ENCODE measurements around the gene ARL8B. TPM values are rescaled to one million over a fixed set of nuclear protein-coding genes. Genes with fewer than 3 reads are reported as not detected.

Gene ARL8B
- total RNA-seq, 1 donor = 72.1 TPM

DNA sequence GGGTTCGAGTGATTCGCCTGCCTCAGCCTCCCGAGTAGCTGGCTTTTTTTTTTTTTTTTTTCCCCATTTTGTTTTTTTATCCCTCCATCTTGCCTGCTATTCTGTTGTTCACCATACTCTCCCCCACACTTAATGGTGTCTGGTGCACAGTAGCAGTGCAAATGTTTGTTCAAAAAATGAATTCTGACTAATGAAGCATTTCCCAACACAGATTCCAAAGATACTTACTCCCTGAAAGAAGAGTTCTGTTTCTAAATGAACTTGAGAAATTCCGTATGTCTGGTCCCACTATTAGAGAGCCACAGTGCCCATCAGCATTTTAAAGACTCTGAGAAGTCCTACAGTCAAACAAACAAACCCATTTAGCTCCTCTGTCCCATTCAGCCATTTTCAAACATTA is 74.9 kb downstream of the ARL8B start:
- DNase-seq (ENCODE audit: low read depth) = peak; percentile 89
- H3K4me3 ChIP-seq (ENCODE audit: low read depth, low read length) = no peak overlapping the region
- no peak for TF ChIP-seq CTCF (IDR thresholded peaks at IDR 0.05; ENCODE audit: insufficient read depth, low read depth, low read length)

- peak; percentile 92 for DNase-seq (ENCODE audit: low read depth)
- TF ChIP-seq CTCF (IDR thresholded peaks at IDR 0.05; ENCODE audit: insufficient read depth, low read depth, low read length) = no peak
- H3K4me3 ChIP-seq (ENCODE audit: low read depth, low read length) = no peak overlapping the region
These were observed 75.6 kb downstream of the ARL8B start for GRCh38 chr3:5197470-5198312.

DNA sequence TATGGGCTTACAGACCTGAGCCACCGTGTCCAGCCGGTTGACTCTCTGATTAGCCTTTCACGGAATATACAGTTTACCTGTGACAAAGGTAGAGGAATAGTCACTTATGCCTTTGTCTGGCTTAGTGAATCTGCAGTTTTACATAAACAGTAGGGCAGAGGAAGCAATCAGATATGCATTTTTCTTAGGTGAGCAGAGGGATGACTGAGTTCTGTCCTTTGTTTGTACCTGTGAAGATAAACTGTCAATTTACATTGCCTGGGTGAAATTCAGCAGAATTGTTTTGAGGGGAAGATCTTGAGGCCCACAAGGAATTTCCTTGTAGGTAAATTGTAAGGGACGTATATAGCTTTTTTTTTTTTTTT is 76.2 kb downstream of the ARL8B start:
- H3K4me3 ChIP-seq (ENCODE audit: low read depth, low read length) = no peak overlapping the region
- no peak for TF ChIP-seq CTCF (IDR thresholded peaks at IDR 0.05; ENCODE audit: insufficient read depth, low read depth, low read length)
- DNase-seq (ENCODE audit: low read depth) = no peak

DNA sequence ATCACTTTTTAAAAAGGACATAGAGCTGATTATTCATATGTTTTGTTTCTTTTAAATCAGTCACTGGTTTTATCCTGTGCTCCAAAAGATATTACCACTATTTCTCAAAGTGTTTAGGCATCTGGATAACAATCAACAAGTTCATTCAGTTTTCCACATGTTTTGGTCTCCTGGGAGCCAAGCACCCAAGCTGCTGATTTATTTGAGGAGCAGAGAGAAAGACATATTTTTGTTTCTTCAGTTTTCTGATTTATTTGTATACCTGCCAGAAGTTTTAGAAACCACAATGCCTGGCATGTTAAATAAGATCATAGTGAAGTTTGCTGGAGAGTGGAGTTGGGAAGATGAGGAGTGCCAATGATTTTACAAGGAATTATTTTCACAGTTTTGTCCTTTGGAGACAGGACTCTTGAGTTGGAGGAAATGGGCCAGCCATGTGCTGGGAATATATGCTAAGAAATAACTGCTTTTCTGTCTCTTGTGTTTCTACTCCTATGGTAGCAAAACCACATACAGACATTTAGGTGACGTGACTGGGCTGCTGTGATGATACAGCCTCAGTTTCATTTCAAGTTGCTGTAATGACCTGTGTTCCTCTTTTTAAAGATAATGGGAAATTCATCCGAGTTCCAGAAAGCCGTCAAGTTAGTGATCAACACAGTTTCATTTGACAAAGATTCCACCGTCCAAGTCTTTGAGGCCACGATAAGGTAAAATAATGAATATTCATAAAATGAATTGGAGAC is 77.1 kb downstream of the ARL8B start:
- no peak overlapping the region for H3K4me3 ChIP-seq (ENCODE audit: low read depth, low read length)
- peak; percentile 19 for DNase-seq (ENCODE audit: low read depth)
- no peak for TF ChIP-seq CTCF (IDR thresholded peaks at IDR 0.05; ENCODE audit: insufficient read depth, low read depth, low read length)

DNA sequence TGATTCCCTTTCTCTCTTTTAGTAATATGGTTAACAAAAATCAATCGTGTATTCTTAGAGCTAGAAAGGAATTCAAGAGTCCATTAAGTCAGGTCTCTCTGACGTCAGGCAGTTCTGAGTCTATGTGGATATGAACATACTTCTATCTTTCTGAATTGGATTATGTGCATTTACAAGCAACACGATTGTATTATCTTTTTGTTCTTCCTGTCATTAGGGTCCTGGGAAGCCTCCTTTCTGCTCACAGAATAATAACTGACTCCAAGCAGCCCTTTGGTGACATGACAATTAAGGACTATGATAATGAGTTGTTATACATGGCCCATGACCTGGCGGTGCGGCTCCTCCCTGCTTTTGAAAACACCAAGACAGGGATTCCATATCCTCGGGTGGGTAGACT is 79.4 kb downstream of the ARL8B start:
- H3K4me3 ChIP-seq (ENCODE audit: low read depth, low read length) = no peak overlapping the region
- DNase-seq (ENCODE audit: low read depth) = no peak
- TF ChIP-seq CTCF (IDR thresholded peaks at IDR 0.05; ENCODE audit: insufficient read depth, low read depth, low read length) = no peak

DNA sequence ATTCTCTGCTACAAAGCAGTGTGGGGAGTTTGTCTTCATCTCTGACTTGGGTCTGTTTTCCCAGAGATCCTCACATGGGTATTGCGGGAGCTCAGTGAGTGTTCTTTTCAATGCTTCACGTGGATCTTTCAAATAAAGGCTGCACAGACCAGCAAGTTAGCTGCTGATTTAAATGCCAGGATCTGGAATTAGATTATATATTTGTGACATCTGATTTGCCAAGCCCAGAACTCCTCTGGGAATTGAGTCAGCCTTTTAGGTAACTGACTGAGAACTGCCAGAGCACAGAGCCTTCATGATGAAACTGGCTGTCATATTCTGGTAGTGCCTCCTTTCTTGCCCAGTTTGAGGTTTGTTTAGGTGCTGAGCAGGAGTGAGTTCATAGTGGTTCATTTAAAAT is 80.1 kb downstream of the ARL8B start:
- H3K4me3 ChIP-seq (ENCODE audit: low read depth, low read length) = no peak overlapping the region
- no peak for TF ChIP-seq CTCF (IDR thresholded peaks at IDR 0.05; ENCODE audit: insufficient read depth, low read depth, low read length)
- no peak for DNase-seq (ENCODE audit: low read depth)

Measured in fibroblast of villous mesenchyme (primary cell).